ENCODE results near the gene POU2F3. TPM values are rescaled to one million over a fixed set of nuclear protein-coding genes. Genes with fewer than 3 reads are reported as not detected.

The POU2F3 gene
- total RNA-seq, 2 donors from 2014 or later = 0.77 to 1.5 TPM

GRCh38 chr11:120296554-120296953, 56.6 kb downstream of the POU2F3 start:
- H3K9me3 ChIP-seq = no peaks in the 10 kb centered on the region
- TF ChIP-seq CTCF (IDR thresholded peaks at IDR 0.05) = no peak
- H3K27ac ChIP-seq = no peak overlapping the region
- no peaks in the 10 kb centered on the region for H3K27me3 ChIP-seq
- H3K4me3 ChIP-seq = no peak overlapping the region
- DNase-seq = no peak
- H3K36me3 ChIP-seq = no peaks in the 10 kb centered on the region
- no peaks in the 10 kb centered on the region for H3K4me1 ChIP-seq
- intact Hi-C loops (cut with DNase I) = no loop called here
- no peak overlapping the region for H3K9ac ChIP-seq (ENCODE audit: low read depth in 2 of 2, low read length in 2 of 2)

GRCh38 chr11:120298461-120298860, 58.5 kb downstream of the POU2F3 start:
- Histone ChIP-seq H3K27ac (no peak overlapping the region), H3K27me3 (no peaks in the 10 kb centered on the region)

GRCh38 chr11:120302001-120302805, 62.3 kb downstream of the POU2F3 start:
- peak overlapping the region; percentile 47 for H3K27ac ChIP-seq
- no peaks in the 10 kb centered on the region for H3K4me1 ChIP-seq
- peak; percentile 77 for DNase-seq
- H3K36me3 ChIP-seq = no peaks in the 10 kb centered on the region
- intact Hi-C loops (cut with DNase I) = no loop called here
- no peaks in the 10 kb centered on the region for H3K27me3 ChIP-seq
- H3K9ac ChIP-seq (ENCODE audit: low read depth in 2 of 2, low read length in 2 of 2) = peak overlapping the region in 1 of 2 donors; percentile 43
- TF ChIP-seq CTCF (IDR thresholded peaks at IDR 0.05) = no peak
- no peaks in the 10 kb centered on the region for H3K9me3 ChIP-seq
- H3K4me3 ChIP-seq = no peak overlapping the region

More at GRCh38 chr11:120298461-120298860, 58.5 kb downstream of the POU2F3 start:
- H3K36me3 ChIP-seq = no peaks in the 10 kb centered on the region
- intact Hi-C loops (cut with DNase I) = loop anchor here (2.0 kb wide), 1 partner anchor 126 kb away; no protein-coding TSS in a partner anchor
- no peaks in the 10 kb centered on the region for H3K9me3 ChIP-seq
- no peak overlapping the region for H3K9ac ChIP-seq (ENCODE audit: low read depth in 2 of 2, low read length in 2 of 2)
- no peaks in the 10 kb centered on the region for H3K4me1 ChIP-seq
- TF ChIP-seq CTCF (IDR thresholded peaks at IDR 0.05) = no peak
- no peak for DNase-seq
- no peak overlapping the region for H3K4me3 ChIP-seq

GRCh38 chr11:120303004-120303637, 63.2 kb downstream of the POU2F3 start:
- peak; percentile 52 for TF ChIP-seq CTCF (IDR thresholded peaks at IDR 0.05)
- intact Hi-C loops (cut with DNase I) = no loop called here
- no peaks in the 10 kb centered on the region for H3K27me3 ChIP-seq
- no peak overlapping the region for H3K27ac ChIP-seq
- no peaks in the 10 kb centered on the region for H3K4me1 ChIP-seq
- no peaks in the 10 kb centered on the region for H3K36me3 ChIP-seq
- H3K4me3 ChIP-seq = no peak overlapping the region
- no peaks in the 10 kb centered on the region for H3K9me3 ChIP-seq
- peak overlapping the region in 1 of 2 donors; percentile 43 for H3K9ac ChIP-seq (ENCODE audit: low read depth in 2 of 2, low read length in 2 of 2)
- peak; percentile 89 for DNase-seq

- H3K27me3 ChIP-seq = no peaks in the 10 kb centered on the region
- H3K9ac ChIP-seq (ENCODE audit: low read depth in 2 of 2, low read length in 2 of 2) = no peak overlapping the region
- H3K9me3 ChIP-seq = no peaks in the 10 kb centered on the region
- no peaks in the 10 kb centered on the region for H3K36me3 ChIP-seq
- no peak for TF ChIP-seq CTCF (IDR thresholded peaks at IDR 0.05)
- H3K27ac ChIP-seq = peak overlapping the region; percentile 55
- H3K4me3 ChIP-seq = no peak overlapping the region
- DNase-seq = no peak
- no peaks in the 10 kb centered on the region for H3K4me1 ChIP-seq
- intact Hi-C loops (cut with DNase I) = no loop called here
Measured at GRCh38 chr11:120304526-120304925, 64.6 kb downstream of the POU2F3 start.
